LNCaP clone FGC (cell line): ENCODE data around the gene FJX1.

Source experiments
- DNase-seq: peaks from one replicate; pipeline ENCODE4 v3.0.0-alpha.2; 2011; ENCODE audit warnings: low read depth
- H3K4me3 ChIP-seq: 2 replicates; pipeline ENCODE4 v1.5.1; 2011; ENCODE audit warnings: mild to moderate bottlenecking, low read depth, low read length, control low read depth
- TF ChIP-seq, protein P1 (sequence below): IDR thresholded peaks from 2 replicates; pipeline ENCODE4 v1.5.1; 2012; ENCODE audit warnings: mild to moderate bottlenecking; ENCODE audit not compliant: control insufficient read depth, insufficient read depth; ENCODE audit errors: extremely low read depth

FJX1 gene

DNA sequence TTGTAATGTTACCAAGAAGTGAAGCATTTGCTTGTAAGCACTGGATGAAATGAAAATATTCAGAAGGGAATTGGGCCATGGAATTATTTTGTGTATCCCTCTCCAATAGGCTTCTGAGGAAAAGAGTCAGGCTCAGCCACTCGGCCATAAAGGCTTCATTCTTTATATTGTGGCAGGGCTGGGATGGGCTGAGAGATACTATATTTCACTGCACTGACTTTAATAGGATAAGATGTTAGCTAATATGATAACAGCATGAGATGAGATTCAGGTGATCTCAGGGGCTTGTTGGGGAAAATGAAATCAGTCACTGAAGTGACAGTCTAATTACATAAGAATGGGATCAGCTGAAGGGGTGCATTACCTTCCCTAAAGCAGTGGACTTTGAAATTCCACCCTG lies 37.0 kb downstream of the FJX1 start:
- DNase-seq = no peak
- TF ChIP-seq, protein P1, sequence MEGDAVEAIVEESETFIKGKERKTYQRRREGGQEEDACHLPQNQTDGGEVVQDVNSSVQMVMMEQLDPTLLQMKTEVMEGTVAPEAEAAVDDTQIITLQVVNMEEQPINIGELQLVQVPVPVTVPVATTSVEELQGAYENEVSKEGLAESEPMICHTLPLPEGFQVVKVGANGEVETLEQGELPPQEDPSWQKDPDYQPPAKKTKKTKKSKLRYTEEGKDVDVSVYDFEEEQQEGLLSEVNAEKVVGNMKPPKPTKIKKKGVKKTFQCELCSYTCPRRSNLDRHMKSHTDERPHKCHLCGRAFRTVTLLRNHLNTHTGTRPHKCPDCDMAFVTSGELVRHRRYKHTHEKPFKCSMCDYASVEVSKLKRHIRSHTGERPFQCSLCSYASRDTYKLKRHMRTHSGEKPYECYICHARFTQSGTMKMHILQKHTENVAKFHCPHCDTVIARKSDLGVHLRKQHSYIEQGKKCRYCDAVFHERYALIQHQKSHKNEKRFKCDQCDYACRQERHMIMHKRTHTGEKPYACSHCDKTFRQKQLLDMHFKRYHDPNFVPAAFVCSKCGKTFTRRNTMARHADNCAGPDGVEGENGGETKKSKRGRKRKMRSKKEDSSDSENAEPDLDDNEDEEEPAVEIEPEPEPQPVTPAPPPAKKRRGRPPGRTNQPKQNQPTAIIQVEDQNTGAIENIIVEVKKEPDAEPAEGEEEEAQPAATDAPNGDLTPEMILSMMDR = no peak
- H3K4me3 ChIP-seq = no peak overlapping the region

DNA sequence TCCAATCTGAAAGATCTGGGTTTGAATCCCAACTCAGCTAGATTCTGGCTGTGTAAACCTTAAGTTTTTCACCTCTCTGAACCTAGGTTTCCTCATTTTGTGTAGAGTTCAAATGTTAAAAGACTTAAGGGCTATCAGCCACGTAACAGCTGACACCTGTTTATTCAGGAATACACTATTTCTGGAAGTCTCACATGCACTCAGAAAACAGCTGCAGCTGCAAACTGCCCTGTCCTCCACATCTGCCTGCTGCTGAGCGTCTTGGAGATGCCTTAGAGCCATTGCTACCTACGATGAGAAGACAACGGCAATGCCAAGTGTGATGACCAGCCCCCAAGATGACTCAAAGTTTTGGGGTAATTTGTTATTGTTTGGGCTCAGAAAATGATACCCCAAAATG lies 37.6 kb downstream of the FJX1 start:
- no peak overlapping the region for H3K4me3 ChIP-seq
- no peak for DNase-seq
- TF ChIP-seq, protein P1 = no peak

GRCh38 chr11:35658020-35658948 lies 40.0 kb downstream of the FJX1 start:
- TF ChIP-seq, protein P1 = no peak
- no peak overlapping the region for H3K4me3 ChIP-seq
- no peak for DNase-seq

- DNase-seq = no peak
- peak overlapping the region; percentile 73 for H3K4me3 ChIP-seq
- TF ChIP-seq, protein P1 = no peak
These were observed 43.3 kb downstream of the FJX1 start for GRCh38 chr11:35661534-35661933.

DNA sequence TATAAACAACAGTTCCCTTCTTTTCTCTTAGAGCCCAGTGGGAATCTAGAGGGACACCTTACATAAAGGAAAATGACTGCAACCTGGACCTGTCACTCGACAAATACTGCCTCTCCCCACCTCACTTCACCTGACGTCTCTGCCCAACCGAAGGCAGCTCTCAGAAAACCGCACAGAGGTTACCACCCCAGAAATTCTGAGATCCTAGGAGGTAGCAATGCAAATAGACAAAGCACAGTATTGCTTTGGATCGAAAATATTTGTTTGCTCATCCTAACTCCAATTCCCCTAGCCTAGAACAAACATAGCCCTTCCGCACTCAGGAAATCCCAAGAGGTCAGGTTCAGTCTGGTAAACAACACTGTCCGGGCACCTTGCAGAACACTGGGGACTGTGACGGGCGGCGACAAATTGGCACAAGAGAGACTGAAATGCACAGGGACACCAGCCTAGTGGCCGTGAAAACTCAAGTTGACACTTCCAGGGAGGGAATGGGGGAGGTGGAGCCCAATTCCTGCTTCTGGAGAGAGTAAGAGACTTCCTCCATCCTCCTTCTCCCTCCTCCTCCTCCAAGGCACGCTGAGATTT lies 43.9 kb downstream of the FJX1 start:
- peak; percentile 49 for DNase-seq
- peak overlapping the region; percentile 73 for H3K4me3 ChIP-seq
- TF ChIP-seq, protein P1 = no peak

DNA sequence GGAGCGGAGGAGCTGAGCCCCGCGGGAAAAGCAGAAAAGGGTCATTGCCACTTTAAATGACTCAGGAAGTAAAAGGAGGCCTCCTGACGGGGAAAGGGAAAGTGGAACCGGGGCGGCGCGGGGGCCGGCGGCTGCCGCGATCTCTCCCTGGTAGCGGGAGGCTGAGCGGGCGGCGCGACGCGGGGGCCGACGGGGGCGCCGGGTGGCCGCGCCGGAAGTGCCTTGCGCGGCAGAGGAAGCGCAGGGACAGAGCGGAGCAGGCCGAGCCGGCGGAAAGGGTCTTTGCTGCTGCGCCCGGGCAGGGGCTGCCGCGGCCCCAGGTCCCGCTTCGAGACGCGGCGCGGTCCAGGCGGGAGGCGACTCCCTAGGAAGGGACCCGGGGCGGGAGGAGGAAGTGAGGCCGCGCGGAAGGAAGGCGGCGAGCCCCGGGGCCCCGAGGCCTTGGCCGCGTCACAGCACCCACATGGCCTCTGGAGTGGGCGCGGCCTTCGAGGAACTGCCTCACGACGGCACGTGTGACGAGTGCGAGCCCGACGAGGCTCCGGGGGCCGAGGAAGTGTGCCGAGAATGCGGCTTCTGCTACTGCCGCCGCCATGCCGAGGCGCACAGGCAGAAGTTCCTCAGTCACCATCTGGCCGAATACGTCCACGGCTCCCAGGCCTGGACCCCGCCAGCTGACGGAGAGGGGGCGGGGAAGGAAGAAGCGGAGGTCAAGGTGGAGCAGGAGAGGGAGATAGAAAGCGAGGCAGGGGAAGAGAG lies 44.6 kb downstream of the FJX1 start, which contains the start of gene TRIM44:
TRIM44 (plus strand) TSS at position 127 of the 759 bp plus-strand sequence; CDS start at position 464, 337 bp downstream.
- H3K4me3 ChIP-seq = peak within 1 kb of the TSS; percentile 73
- TF ChIP-seq, protein P1 = no peak
- no peak for DNase-seq
